Smooth muscle cell (in vitro differentiated cells): ENCODE data around the gene SSPN. TPM values are rescaled to one million over a fixed set of nuclear protein-coding genes. Genes with fewer than 3 reads are reported as not detected.

Experiments
- DNase-seq: peaks from one replicate; lab custom pipeline; 2025; ENCODE audit not compliant: unreplicated experiment; lab: John Stamatoyannopoulos, UW
- H2AFZ ChIP-seq: fragments of 200-600 bp; sonication (generic); 2 replicates; pipeline ENCODE4 v1.6.0; 2016; ENCODE audit warnings: antibody characterized with exemption, low read depth, mild to moderate bottlenecking
- H3F3A ChIP-seq: fragments of 200-600 bp; sonication (generic); 2 replicates; pipeline ENCODE4 v1.6.0; 2017; ENCODE audit warnings: antibody characterized with exemption, low read depth
- H3K27ac ChIP-seq: fragments of 200-600 bp; sonication (generic); 2 replicates; pipeline ENCODE4 v1.5.1; 2016; ENCODE audit warnings: low read depth, mild to moderate bottlenecking
- H3K27me3 ChIP-seq: fragments of 200-600 bp; sonication (generic); 2 replicates; pipeline ENCODE4 v1.6.1; 2016; ENCODE audit warnings: low read depth, mild to moderate bottlenecking
- H3K36me3 ChIP-seq: fragments of 200-600 bp; sonication (generic); 2 replicates; pipeline ENCODE4 v1.5.1; 2016; ENCODE audit warnings: low read depth
- H3K4me1 ChIP-seq: fragments of 200-600 bp; sonication (generic); 2 replicates; pipeline ENCODE4 v1.5.1; 2016; ENCODE audit warnings: low read depth
- H3K4me2 ChIP-seq: fragments of 200-600 bp; sonication (generic); 2 replicates; pipeline ENCODE4 v1.6.0; 2016; ENCODE audit warnings: mild to moderate bottlenecking
- H3K4me3 ChIP-seq: fragments of 200-600 bp; sonication (generic); 2 replicates; pipeline ENCODE4 v1.5.1; 2016; ENCODE audit warnings: mild to moderate bottlenecking
- H3K79me2 ChIP-seq: fragments of 200-600 bp; sonication (generic); 2 replicates; pipeline ENCODE4 v1.6.0; 2016; ENCODE audit warnings: low read depth, mild to moderate bottlenecking
- H3K9ac ChIP-seq: fragments of 200-600 bp; sonication (generic); 2 replicates; pipeline ENCODE4 v1.6.0; 2016; ENCODE audit warnings: low read depth
- H3K9me3 ChIP-seq: fragments of 200-600 bp; sonication (generic); replicated peaks from 2 replicates; pipeline ENCODE4 v1.5.1; 2016; ENCODE audit warnings: low read depth
- H4K20me1 ChIP-seq: fragments of 200-600 bp; sonication (generic); 2 replicates; pipeline ENCODE4 v1.6.0; 2016; ENCODE audit warnings: low read depth
- WGBS: methylation state at CpG from one replicate; pipeline ENCODE4 v1.1.7; 2016; ENCODE audit warnings: low lambda C conversion rate; 5-methylcytosine and 5-hydroxymethylcytosine counted together
- polyA plus RNA-seq: library from polyadenylated mRNA; unstranded; fragments of >200 nt; fragmentation: Nextera tagmentation; extraction: Ambion mirVana; gene quantifications from 2 replicates; pipeline ENCODE4 v1.2.1, GENCODE V29; 2016
- total RNA-seq: library from RNA; depleted of rRNA; stranded (reverse); fragments of >200 nt; gene quantifications from 2 replicates; pipeline ENCODE4 v1.2.3, GENCODE V29; 2014
- TF ChIP-seq, protein P1 (sequence below): fragments of 200-600 bp; sonication (generic); IDR thresholded peaks from 2 replicates; pipeline ENCODE4 v1.5.1; 2017; ENCODE audit warnings: borderline replicate concordance, mild to moderate bottlenecking, antibody characterized with exemption; ENCODE audit not compliant: insufficient read depth, poor library complexity, severe bottlenecking

Gene SSPN
- total and polyA plus RNA-seq, 2 experiments from 2014 or later = 22.6 to 24.4 TPM

- H3K9ac ChIP-seq = peak overlapping the region; percentile 18
- no peak for DNase-seq
- H3K9me3 ChIP-seq = no peaks in the 10 kb centered on the region
- H3K4me3 ChIP-seq = no peak overlapping the region
- no peaks in the 10 kb centered on the region for H3K79me2 ChIP-seq
- TF ChIP-seq, protein P1, sequence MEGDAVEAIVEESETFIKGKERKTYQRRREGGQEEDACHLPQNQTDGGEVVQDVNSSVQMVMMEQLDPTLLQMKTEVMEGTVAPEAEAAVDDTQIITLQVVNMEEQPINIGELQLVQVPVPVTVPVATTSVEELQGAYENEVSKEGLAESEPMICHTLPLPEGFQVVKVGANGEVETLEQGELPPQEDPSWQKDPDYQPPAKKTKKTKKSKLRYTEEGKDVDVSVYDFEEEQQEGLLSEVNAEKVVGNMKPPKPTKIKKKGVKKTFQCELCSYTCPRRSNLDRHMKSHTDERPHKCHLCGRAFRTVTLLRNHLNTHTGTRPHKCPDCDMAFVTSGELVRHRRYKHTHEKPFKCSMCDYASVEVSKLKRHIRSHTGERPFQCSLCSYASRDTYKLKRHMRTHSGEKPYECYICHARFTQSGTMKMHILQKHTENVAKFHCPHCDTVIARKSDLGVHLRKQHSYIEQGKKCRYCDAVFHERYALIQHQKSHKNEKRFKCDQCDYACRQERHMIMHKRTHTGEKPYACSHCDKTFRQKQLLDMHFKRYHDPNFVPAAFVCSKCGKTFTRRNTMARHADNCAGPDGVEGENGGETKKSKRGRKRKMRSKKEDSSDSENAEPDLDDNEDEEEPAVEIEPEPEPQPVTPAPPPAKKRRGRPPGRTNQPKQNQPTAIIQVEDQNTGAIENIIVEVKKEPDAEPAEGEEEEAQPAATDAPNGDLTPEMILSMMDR = no peak
- H3K27ac ChIP-seq = peak overlapping the region; percentile 79
- H3K4me1 ChIP-seq = peaks cover 11% of the 10 kb centered on the region
- 39% methylated on average over 2 of the region's 2 CpGs for WGBS
- no peaks in the 10 kb centered on the region for H3K27me3 ChIP-seq
- no peaks in the 10 kb centered on the region for H4K20me1 ChIP-seq
- H3F3A ChIP-seq = peaks cover 22% of the 10 kb centered on the region
- peak overlapping the region; percentile 46 for H3K4me2 ChIP-seq
- H2AFZ ChIP-seq = no peak overlapping the region
- no peaks in the 10 kb centered on the region for H3K36me3 ChIP-seq
Observed at GRCh38 chr12:26150736-26151450, 44.5 kb upstream of the SSPN start.

GRCh38 chr12:26152507-26153102 is 42.8 kb upstream of the SSPN start:
- Histone ChIP-seq H3F3A (peaks cover 20% of the 10 kb centered on the region), H3K27ac (peak overlapping the region; percentile 84), H3K9ac (peak overlapping the region; percentile 66), H3K4me2 (peak overlapping the region; percentile 44), H3K4me1 (peaks cover 11% of the 10 kb centered on the region), H4K20me1 (no peaks in the 10 kb centered on the region), H3K4me3 (no peak overlapping the region), H3K27me3 (no peaks in the 10 kb centered on the region), H3K36me3 (no peaks in the 10 kb centered on the region), H2AFZ (no peak overlapping the region), H3K79me2 (no peaks in the 10 kb centered on the region), H3K9me3 (no peaks in the 10 kb centered on the region)
- TF ChIP-seq, protein P1 = no peak
- 67% methylated on average over 2 of the region's 2 CpGs for WGBS
- DNase-seq = no peak

GRCh38 chr12:26153421-26154154 is 41.8 kb upstream of the SSPN start:
- TF ChIP-seq, protein P1 = no peak
- H3K79me2 ChIP-seq = no peaks in the 10 kb centered on the region
- peaks cover 11% of the 10 kb centered on the region for H3K4me1 ChIP-seq
- no peaks in the 10 kb centered on the region for H3K9me3 ChIP-seq
- peaks cover 17% of the 10 kb centered on the region for H3F3A ChIP-seq
- peak overlapping the region; percentile 52 for H3K4me2 ChIP-seq
- H4K20me1 ChIP-seq = no peaks in the 10 kb centered on the region
- no peak for DNase-seq
- no peaks in the 10 kb centered on the region for H3K36me3 ChIP-seq
- H3K4me3 ChIP-seq = no peak overlapping the region
- H3K9ac ChIP-seq = peak overlapping the region; percentile 2
- no peak overlapping the region for H2AFZ ChIP-seq
- no peaks in the 10 kb centered on the region for H3K27me3 ChIP-seq
- H3K27ac ChIP-seq = peak overlapping the region; percentile 84
- 34% methylated on average over 5 of the region's 5 CpGs for WGBS
